Measurements from ENCODE around the gene LYPD6. TPM values are rescaled to one million over a fixed set of nuclear protein-coding genes. Genes with fewer than 3 reads are reported as not detected.

Gene LYPD6
- total RNA-seq, 1 donor from 2014 or later = 12.2 TPM

GRCh38 chr2:149409506-149409905, 79.1 kb downstream of the LYPD6 start:
- no peak for DNase-seq (ENCODE audit: low spot score)

- no peak for DNase-seq (ENCODE audit: low spot score)
Observed at GRCh38 chr2:149410701-149411484, 80.5 kb downstream of the LYPD6 start.

DNA sequence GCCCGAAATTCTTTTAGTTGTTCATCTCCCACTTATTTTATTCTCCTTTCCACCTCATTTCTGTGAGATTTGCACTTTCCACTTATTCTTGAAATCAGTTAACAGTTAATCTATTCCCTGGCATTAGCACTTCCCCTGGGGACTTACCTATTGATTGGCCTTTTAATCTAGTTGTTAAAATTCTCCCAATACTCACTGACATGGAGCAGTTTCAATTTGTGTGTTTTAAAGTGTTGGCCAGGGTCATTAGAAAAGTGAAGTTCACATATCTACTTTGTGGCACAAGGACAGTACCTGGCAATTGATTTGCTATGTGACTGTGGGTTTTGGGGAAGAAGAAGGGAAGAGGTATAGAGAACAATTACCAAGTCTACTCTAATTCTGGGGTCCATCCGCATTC, 83.1 kb downstream of the LYPD6 start:
- DNase-seq (ENCODE audit: low spot score) = no peak

DNA sequence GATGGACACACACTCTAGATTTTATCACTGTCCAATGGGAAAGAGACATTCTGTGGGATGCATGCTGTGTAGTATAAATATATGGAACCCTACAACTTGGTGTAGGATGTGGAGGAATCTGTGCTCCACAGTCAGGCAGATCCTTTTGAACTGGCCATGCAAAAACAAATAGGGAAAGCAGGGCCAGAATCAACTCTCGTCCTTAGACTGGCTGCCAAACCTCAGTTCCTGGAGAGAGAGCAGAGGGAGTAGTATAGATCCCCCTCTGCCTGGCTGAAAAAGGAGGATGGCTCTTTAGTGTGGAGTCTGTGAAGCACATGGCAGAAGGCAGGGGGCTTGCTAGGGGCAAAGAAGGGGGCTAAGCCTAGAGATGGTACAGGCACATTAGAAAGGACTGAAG, 84.7 kb downstream of the LYPD6 start:
- DNase-seq (ENCODE audit: low spot score) = no peak

- no peak for DNase-seq (ENCODE audit: low spot score)
Observed at GRCh38 chr2:149418065-149418464, 87.7 kb downstream of the LYPD6 start.

DNA sequence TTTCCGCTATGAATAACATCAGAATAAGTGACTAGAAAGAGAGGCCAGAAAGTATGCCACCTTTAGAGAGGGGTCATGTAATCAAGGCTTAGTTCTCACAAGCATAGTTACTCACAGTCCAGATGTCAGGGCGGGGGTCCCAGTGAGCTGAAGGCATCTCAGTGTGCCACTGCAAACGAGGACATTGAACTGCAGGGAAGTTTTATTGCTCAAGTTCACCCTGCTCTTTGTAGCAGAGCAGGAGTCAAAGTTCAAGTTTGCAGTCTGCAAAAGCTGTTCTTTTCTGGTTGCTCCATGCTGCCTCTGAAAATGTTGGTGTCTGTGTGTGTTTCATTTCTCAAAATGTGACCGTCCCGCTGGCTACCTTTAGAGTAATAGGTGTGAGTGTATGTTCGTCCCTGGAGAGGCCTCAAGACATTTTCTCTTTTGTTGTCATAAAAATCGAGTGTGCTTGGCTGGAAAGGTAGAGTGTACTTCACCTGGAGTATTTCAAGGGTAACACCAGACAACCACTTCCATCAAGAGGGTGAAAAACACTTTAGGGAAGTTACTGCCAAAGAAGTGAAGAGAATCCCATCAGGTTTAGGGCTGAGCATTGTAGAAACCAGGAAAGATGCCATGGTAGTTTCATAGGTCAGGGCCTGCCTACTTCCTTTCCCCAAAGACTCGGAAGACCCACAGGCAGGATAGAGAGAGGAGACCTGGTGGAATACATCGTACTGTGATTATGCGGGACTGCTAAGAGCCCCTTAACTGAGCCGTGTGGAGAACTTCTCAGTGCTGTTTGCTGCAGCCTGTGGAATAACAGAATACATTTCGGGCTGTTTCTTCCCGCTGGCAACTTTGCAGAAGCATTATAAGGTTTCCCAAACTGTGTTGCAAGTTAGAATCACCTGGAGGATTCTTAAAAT, 89.9 kb downstream of the LYPD6 start:
- no peak for DNase-seq (ENCODE audit: low spot score)

GRCh38 chr2:149421791-149422190, 91.4 kb downstream of the LYPD6 start:
- no peak for DNase-seq (ENCODE audit: low spot score)

DNA sequence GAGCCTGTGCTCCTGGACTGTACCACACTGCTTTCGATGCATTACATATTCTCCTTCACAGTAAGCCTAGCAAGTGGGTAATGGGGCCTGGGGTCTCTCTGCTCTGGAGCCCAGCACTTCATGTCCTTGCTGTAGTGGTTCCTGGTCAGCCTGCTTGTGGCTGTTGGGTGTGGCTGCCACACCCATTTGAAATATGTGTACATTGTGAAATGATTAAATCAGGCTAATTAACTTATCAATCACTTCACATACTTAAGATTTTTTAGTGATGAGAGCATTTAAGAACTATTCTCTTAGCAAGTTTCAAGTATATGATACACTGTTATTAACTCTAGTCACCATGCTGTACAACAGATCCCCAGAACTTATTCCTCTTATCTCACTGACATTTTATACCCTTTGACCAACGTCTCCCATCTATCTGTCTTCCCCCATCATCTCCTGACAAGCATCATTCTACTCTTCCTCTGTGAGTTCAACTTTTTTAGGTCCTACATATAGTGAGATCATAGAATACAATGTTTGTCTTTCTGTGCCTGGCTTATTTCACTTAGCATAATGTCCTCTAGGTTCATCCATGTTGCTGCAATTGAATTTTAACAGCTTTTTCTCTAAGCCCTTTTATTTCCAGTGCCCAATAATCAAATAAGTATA, 92.1 kb downstream of the LYPD6 start:
- DNase-seq (ENCODE audit: low spot score) = no peak

DNA sequence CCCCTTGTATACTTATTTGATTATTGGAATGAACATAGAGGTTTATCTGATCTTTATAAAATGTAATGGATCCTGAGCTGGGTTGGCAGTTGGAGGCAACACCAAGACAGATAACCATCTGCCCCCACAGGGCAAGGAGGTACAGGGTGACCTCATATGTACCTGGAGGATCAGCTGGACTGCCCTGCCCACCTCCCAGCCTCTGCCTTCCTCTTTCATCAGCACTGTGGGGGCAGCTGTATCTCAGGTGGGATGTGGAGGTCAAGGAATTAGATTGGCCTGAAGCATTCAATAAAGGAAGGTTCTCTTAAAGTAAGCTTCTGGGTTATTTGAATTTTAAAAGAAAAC, 92.6 kb downstream of the LYPD6 start:
- DNase-seq (ENCODE audit: low spot score) = no peak

GRCh38 chr2:149423630-149424029, 93.2 kb downstream of the LYPD6 start:
- no peak for DNase-seq (ENCODE audit: low spot score)

GRCh38 chr2:149427387-149427786, 97.0 kb downstream of the LYPD6 start:
- DNase-seq (ENCODE audit: low spot score) = no peak

DNA sequence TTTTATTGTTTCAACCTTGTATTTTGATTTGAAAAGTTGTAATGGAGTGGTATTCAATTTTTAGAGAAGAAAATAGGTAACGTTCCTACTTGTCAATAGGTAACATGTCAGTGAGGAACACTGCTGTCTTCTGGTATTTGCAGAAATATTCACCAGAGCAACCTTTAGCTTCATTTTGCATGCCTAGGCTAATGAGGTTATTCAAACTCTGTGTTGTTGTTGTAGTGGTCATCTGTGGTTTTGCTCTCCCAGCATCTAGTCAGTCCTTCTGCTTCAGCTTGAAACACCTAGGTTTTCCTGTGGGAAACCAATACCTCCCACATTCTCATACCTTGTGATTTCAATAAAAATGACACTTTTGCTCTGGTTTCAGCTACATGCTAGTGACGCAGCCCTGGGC, 98.4 kb downstream of the LYPD6 start:
- no peak for DNase-seq (ENCODE audit: low spot score)

DNA sequence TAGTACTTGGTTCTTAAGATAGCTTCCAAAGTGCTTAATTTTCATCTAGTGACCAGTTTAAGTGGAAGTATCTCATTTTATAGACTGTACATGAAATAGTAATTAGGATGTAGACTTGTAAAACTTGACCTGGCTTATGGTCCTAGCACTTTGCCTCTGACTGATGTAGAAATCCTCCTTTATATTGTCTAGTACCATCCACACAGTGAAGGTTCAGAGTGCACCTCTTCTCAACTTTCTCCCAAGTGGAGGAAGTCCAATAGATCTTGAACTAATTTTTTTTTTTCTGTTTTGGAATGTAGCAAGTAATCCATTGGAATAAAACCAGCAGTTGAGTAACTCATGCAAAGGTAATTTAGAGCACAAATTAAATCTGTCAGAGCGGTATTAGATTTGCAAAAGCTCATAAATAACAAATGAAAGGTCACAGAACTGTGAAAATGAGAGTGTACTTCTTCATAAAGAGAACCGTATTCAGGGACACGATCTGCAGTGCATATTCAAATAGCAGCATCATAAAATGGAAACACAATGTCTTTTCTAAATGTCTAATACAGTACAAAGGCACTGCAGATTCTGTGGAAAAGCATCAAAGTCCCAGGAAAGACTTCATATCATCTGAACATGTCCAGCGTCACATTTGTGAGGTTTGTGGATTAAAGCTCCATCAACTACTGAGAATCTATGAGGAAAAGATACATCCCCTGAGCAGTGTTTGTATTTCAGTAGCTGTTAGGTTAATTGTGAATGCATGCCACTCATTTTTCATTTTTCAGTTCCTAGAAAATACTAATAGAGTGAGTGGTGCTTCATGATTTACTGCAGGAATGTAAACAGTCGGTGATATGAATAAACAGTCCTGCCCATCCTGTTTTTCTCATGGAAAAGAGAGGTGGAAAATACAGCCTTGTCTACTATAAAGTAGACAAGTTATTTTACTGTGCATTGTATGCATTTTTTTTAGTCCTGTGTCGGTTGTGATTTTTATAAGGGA, 100.7 kb downstream of the LYPD6 start:
- no peak for DNase-seq (ENCODE audit: low spot score)

DNA sequence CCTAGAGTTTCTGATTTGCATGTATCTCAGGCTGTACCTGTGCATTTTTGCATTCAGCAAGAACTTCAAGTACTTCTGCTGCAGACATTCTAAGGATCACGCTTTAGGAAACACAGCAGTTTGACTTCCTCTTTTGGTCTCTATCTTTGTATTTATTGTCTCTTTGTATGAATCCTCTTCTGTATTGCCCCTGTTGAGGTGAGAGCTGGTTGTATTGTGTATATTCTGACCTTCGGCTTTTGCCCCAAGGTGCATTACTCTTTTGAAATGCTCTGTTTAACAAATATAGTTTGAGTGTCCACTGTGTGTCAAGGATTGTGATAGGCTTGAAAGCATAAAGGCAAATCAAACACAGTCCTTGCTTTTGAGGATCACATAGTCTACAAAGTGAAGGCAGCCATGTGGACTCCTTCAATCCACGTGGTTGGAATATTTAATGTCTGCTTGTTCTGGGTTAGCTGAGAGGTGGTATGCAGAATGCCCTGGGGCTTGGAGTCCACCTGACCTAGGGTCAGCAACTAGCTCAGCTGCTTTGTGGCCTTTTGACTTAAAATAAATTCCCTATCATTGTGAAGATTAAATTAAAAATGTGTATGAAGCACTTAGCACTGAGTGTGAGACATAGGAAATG, 108.1 kb downstream of the LYPD6 start:
- DNase-seq (ENCODE audit: low spot score) = no peak

GRCh38 chr2:149441255-149441654, 110.9 kb downstream of the LYPD6 start:
- no peak for DNase-seq (ENCODE audit: low spot score)

- DNase-seq (ENCODE audit: low spot score) = no peak
Observed at GRCh38 chr2:149442346-149442745, 112.0 kb downstream of the LYPD6 start.

GRCh38 chr2:149443150-149443549, 112.8 kb downstream of the LYPD6 start:
- DNase-seq (ENCODE audit: low spot score) = no peak

DNA sequence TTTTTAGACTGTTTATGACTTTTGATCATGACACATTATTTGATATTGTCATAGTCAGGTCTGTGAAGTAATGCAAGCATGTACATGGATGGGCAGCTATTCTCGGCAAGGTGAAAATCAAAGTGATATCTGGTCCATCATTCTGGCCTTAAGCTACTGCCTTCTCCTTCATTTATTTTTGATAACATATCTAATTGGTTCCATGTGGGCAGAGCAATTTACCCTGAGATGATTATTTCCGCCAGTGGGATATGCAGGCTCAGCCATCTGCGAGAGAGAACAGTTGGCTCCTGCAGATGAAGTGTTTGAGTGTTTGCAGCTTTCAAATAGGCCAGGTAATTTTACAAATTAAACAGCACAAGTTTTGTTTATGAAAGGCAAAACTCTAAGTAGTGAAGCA, 116.4 kb downstream of the LYPD6 start:
- no peak for DNase-seq (ENCODE audit: low spot score)

DNA sequence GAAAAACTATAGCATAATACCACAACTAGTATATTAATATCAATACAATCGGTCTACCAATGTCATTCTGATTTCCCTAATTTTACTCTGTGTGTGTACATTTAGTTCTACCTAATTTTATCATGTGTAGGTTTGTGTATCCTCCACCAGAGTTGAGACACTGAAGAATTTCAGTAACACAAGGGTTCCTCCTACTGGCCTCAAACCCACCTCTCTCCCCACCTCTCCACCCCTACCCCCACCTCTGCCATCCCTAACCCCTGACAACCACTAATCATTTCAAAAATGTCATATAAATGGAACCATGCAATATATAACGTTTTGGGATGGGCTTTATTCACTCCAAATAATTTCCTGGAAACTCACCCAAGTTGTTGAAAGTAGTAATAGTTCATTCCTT, 117.9 kb downstream of the LYPD6 start:
- DNase-seq (ENCODE audit: low spot score) = no peak

- no peak for DNase-seq (ENCODE audit: low spot score)
Observed at GRCh38 chr2:149449017-149449416, 118.6 kb downstream of the LYPD6 start.
